ENCODE data around the gene LIMS2. TPM values are rescaled to one million over a fixed set of nuclear protein-coding genes. Genes with fewer than 3 reads are reported as not detected.

LIMS2 gene
- total RNA-seq, 4 donors from 2014 or later, result 99.2 to 342 (median 175) TPM

- no peaks in the 10 kb centered on the region for H3K9me3 ChIP-seq
- peak overlapping the region in 2 of 4 donors; percentile 16 to 23 for H3K27ac ChIP-seq (replicated peaks in 1 of 4)
- H3K36me3 ChIP-seq, result peaks cover 24 to 53% (median 46%) of the 10 kb centered on the region in 4 donors
- intact Hi-C loops (cut with DNase I), result no loop called here
- 77% methylated on average over 5 of the region's 5 CpGs for WGBS
- no peak overlapping the region for H3K4me3 ChIP-seq
- DNase-seq (ENCODE audit: extremely low spot score), result no peak
- H3K4me1 ChIP-seq, result peaks cover 36 to 51% (median 39%) of the 10 kb centered on the region in 4 donors
- no peaks in the 10 kb centered on the region for H3K27me3 ChIP-seq
- no peak for TF ChIP-seq EP300 (IDR thresholded peaks at IDR 0.05)
- no peak for TF ChIP-seq POLR2A (IDR thresholded peaks at IDR 0.05; ENCODE audit: low read depth)
- TF ChIP-seq POLR2AphosphoS5 (IDR thresholded peaks at IDR 0.05), result peak in 1 of 2 donors; percentile 27
These were observed 30.2 kb upstream of the LIMS2 start for GRCh38 chr2:127705391-127706065.

GRCh38 chr2:127704641-127705390 lies 29.5 kb upstream of the LIMS2 start:
- no peak for DNase-seq (ENCODE audit: extremely low spot score)
- intact Hi-C loops (cut with DNase I), result loop anchor here (5.0 kb wide), 1 partner anchor 102 kb away; no protein-coding TSS in a partner anchor
- peak overlapping the region in 1 of 4 donors; percentile 16 for H3K27ac ChIP-seq (replicated peaks in 1 of 4)
- WGBS, result 68% methylated on average over 5 of the region's 5 CpGs
- H3K9me3 ChIP-seq, result no peaks in the 10 kb centered on the region
- H3K4me1 ChIP-seq, result peaks cover 40 to 55% (median 42%) of the 10 kb centered on the region in 4 donors
- H3K27me3 ChIP-seq, result no peaks in the 10 kb centered on the region
- TF ChIP-seq POLR2A (IDR thresholded peaks at IDR 0.05; ENCODE audit: low read depth) (no peak), EP300 (IDR thresholded peaks at IDR 0.05) (no peak), POLR2AphosphoS5 (IDR thresholded peaks at IDR 0.05) (no peak)
- TF ChIP-seq, protein P1, sequence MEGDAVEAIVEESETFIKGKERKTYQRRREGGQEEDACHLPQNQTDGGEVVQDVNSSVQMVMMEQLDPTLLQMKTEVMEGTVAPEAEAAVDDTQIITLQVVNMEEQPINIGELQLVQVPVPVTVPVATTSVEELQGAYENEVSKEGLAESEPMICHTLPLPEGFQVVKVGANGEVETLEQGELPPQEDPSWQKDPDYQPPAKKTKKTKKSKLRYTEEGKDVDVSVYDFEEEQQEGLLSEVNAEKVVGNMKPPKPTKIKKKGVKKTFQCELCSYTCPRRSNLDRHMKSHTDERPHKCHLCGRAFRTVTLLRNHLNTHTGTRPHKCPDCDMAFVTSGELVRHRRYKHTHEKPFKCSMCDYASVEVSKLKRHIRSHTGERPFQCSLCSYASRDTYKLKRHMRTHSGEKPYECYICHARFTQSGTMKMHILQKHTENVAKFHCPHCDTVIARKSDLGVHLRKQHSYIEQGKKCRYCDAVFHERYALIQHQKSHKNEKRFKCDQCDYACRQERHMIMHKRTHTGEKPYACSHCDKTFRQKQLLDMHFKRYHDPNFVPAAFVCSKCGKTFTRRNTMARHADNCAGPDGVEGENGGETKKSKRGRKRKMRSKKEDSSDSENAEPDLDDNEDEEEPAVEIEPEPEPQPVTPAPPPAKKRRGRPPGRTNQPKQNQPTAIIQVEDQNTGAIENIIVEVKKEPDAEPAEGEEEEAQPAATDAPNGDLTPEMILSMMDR (IDR thresholded peaks at IDR 0.05), result no peak
- no peak overlapping the region for H3K4me3 ChIP-seq
- H3K36me3 ChIP-seq, result peaks cover 23 to 46% (median 39%) of the 10 kb centered on the region in 4 donors

DNA sequence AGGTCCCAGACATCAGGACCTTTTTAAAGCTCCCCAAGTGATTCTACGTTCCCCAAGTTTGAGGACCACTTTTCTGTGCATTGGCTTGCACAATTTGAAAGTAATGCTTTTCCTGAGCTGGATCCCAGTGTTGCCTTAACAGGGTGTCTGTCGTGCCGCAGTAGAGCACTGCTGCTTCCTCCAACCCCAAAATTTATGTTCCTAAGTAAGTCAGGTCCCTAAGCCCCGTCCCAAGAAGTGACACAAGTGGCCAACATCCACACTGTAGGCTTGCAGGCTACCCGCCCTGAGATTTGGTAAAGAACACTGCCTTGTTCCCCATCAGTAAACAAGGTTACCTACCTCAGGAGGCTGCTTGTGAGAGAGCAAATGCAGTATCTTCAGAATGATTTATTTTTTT lies 28.0 kb upstream of the LIMS2 start:
- WGBS, result 94% methylated on average over 5 of the region's 5 CpGs
- Histone ChIP-seq H3K27me3 (no peaks in the 10 kb centered on the region), H3K9me3 (no peaks in the 10 kb centered on the region), H3K4me3 (no peak overlapping the region), H3K36me3 (peaks cover 10 to 31% (median 24%) of the 10 kb centered on the region in 4 donors), H3K27ac (replicated peaks in 1 of 4) (no peak overlapping the region), H3K4me1 (peaks cover 40 to 51% (median 42%) of the 10 kb centered on the region in 4 donors)
- TF ChIP-seq EP300 (IDR thresholded peaks at IDR 0.05), result no peak
- no peak for TF ChIP-seq POLR2AphosphoS5 (IDR thresholded peaks at IDR 0.05)
- TF ChIP-seq POLR2A (IDR thresholded peaks at IDR 0.05; ENCODE audit: low read depth), result no peak
- TF ChIP-seq, protein P1 (IDR thresholded peaks at IDR 0.05), result no peak
- no peak for DNase-seq (ENCODE audit: extremely low spot score)
- intact Hi-C loops (cut with DNase I), result loop anchor here (5.0 kb wide), 1 partner anchor 104 kb away; no protein-coding TSS in a partner anchor

- H3K27me3 ChIP-seq, result no peaks in the 10 kb centered on the region
- H3K4me1 ChIP-seq, result peaks cover 36 to 47% (median 42%) of the 10 kb centered on the region in 4 donors
- H3K36me3 ChIP-seq, result peaks cover 2 to 23% (median 16%) of the 10 kb centered on the region in 4 donors
- H3K4me3 ChIP-seq, result peak overlapping the region; percentile 79 to 95 (median 82)
- H3K27ac ChIP-seq (replicated peaks in 1 of 4), result peak overlapping the region; percentile 91 to 98 (median 97)
- 61% methylated on average over 19 of the region's 19 CpGs for WGBS
- no peaks in the 10 kb centered on the region for H3K9me3 ChIP-seq
- intact Hi-C loops (cut with DNase I), result loop anchor here (5.0 kb wide), 1 partner anchor 105 kb away; no protein-coding TSS in a partner anchor
- TF ChIP-seq, protein P1 (IDR thresholded peaks at IDR 0.05), result no peak
- TF ChIP-seq POLR2A (IDR thresholded peaks at IDR 0.05; ENCODE audit: low read depth), result no peak
- TF ChIP-seq POLR2AphosphoS5 (IDR thresholded peaks at IDR 0.05), result no peak
- no peak for TF ChIP-seq EP300 (IDR thresholded peaks at IDR 0.05)
- no peak for DNase-seq (ENCODE audit: extremely low spot score)
These were observed 27.2 kb upstream of the LIMS2 start for GRCh38 chr2:127702395-127703009.
